ENCODE measurements around the gene TAC4.
"Not testable (repeated sequence)": the region's sequence is repeated elsewhere in the genome, so short reads cannot be mapped to it uniquely, and the experiment has no call there.

GRCh38 chr17:49828325-49828724, 19.5 kb downstream of the TAC4 start:
- TF ChIP-seq, protein P1, sequence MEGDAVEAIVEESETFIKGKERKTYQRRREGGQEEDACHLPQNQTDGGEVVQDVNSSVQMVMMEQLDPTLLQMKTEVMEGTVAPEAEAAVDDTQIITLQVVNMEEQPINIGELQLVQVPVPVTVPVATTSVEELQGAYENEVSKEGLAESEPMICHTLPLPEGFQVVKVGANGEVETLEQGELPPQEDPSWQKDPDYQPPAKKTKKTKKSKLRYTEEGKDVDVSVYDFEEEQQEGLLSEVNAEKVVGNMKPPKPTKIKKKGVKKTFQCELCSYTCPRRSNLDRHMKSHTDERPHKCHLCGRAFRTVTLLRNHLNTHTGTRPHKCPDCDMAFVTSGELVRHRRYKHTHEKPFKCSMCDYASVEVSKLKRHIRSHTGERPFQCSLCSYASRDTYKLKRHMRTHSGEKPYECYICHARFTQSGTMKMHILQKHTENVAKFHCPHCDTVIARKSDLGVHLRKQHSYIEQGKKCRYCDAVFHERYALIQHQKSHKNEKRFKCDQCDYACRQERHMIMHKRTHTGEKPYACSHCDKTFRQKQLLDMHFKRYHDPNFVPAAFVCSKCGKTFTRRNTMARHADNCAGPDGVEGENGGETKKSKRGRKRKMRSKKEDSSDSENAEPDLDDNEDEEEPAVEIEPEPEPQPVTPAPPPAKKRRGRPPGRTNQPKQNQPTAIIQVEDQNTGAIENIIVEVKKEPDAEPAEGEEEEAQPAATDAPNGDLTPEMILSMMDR (IDR thresholded peaks at IDR 0.05; ENCODE audit: insufficient read depth, low read length, poor library complexity, severe bottlenecking) = not testable (repeated sequence)
- TF ChIP-seq EZH2phosphoT487 (conservative IDR thresholded peaks at IDR 0.05; ENCODE audit: low read length) = not testable (repeated sequence)

Measured in SU-DHL-6 (cell line).